PFSK-1 (cell line): ENCODE results near the gene WFS1.

ENCODE experiments used
- FOXP2 ChIP-seq: optimal IDR thresholded peaks from 2 replicates; pipeline ENCODE3; 2011; ENCODE audit warnings: borderline replicate concordance, control low read depth, inconsistent platforms; ENCODE audit not compliant: insufficient read depth; ENCODE audit errors: extremely low read length, extremely low read depth
- POLR2AphosphoS5 ChIP-seq: IDR thresholded peaks from 2 replicates; pipeline ENCODE4 v1.6.1; 2012; ENCODE audit warnings: low read depth, mild to moderate bottlenecking, control low read depth, low read length, moderate library complexity
- REST ChIP-seq, 2 experiments: IDR thresholded peaks; 2 replicates each; pipeline versions ENCODE4 v1.6.1 to v1.8.0; 2011 to 2012; ENCODE audit warnings: low read depth in 2 of 2, low read length in 2 of 2, control low read depth in 1 of 2, inconsistent platforms in 1 of 2, mild to moderate bottlenecking in 1 of 2, moderate library complexity in 1 of 2; ENCODE audit not compliant: insufficient read depth in 1 of 2
- SIN3A ChIP-seq: IDR thresholded peaks from 2 replicates; pipeline ENCODE4 v1.6.1; 2012; ENCODE audit warnings: mild to moderate bottlenecking, low read length, moderate library complexity, borderline replicate concordance; ENCODE audit not compliant: insufficient read depth
- TAF1 ChIP-seq: IDR thresholded peaks from 2 replicates; pipeline ENCODE4 v1.6.1; 2012; ENCODE audit warnings: low read length, control low read depth, borderline replicate concordance; ENCODE audit not compliant: insufficient read depth

The WFS1 gene

DNA sequence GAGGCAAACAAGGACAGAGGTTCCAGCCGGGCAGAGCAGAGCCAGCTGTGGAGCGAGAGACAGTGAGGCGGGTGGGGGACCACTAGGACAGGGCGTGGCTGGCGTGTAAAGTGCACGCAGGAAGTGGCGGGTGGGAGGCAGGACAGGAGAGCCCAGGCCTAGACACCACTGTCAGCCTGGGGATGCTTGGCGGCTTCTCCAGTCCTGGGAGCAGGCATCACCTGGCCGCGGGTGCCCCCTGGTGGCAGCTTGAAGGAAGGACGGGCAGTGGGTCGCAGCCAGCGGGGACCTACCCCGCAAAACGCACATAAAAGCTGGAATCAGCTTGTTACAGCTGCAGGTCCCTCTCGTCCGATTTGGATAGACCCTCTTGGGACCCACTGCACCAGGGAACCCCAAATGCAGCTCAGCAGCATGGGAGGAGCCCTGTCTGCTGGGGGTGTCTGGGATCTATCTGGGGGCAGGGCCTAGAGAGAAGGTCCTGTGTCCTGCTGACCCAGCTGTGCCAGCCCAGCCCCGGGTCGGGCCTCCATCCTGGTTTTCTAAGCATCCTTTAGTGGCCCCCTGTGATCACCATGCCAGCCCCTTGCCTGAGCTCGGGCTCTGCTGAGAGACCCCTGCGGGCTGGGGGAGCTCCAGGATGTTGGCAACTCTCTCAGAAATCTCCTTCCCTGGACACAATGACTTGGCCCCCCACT is 57.7 kb downstream of the WFS1 start:
- TF ChIP-seq REST (IDR thresholded peaks at IDR 0.05; ENCODE audit: insufficient read depth in 1 of 2, low read depth in 2 of 2, low read length in 2 of 2) = no peak
- TF ChIP-seq FOXP2 = no peak
- TF ChIP-seq POLR2AphosphoS5 = no peak
- no peak for TF ChIP-seq SIN3A
- no peak for TF ChIP-seq TAF1

DNA sequence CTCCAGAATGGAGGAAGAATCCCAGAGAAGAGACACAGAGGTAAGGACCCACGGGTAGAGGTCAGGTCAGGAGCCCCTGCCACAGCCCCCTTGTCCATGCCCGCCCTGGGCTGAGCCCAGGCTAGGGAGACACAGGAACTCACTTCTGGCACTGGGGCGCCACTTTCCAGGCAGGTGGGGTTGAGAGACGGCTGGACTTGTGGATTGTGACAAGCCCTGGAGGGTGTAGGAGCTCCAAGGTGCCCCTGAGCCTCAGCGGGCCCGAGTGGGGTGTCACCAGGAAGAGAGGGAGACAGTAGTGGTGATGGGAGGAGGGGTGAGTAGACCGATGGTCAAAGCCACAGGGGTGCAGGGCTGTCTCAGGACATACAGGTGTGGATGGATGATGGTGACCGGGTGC is 58.9 kb downstream of the WFS1 start:
- TF ChIP-seq SIN3A (no peak), TAF1 (no peak), FOXP2 (no peak), POLR2AphosphoS5 (no peak), REST (IDR thresholded peaks at IDR 0.05; ENCODE audit: insufficient read depth in 1 of 2, low read depth in 2 of 2, low read length in 2 of 2) (no peak)

- no peak for TF ChIP-seq POLR2AphosphoS5
- TF ChIP-seq SIN3A = no peak
- TF ChIP-seq REST (IDR thresholded peaks at IDR 0.05; ENCODE audit: insufficient read depth in 1 of 2, low read depth in 2 of 2, low read length in 2 of 2) = no peak
- no peak for TF ChIP-seq FOXP2
- no peak for TF ChIP-seq TAF1
Measured at GRCh38 chr4:6329478-6330383, 60.1 kb downstream of the WFS1 start.

DNA sequence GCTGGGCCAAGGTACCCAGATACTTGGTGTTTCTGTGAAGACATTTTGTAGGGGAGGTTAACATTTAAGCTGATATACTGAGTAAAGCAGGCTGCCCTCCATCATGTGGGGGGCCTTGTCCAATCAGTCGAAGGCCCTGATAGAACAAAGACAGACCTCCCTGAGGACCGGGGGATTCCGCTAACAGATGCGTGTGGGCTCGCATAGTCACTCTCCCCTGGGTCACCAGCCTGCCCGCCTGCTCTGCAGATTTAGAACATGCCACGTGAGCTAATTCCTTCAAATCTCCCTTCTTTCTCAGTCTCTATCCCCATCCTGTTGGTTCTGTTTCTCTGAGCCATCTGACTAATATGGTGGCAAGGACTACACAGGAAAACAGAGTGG is 60.7 kb downstream of the WFS1 start:
- TF ChIP-seq POLR2AphosphoS5 (no peak), FOXP2 (no peak), REST (IDR thresholded peaks at IDR 0.05; ENCODE audit: insufficient read depth in 1 of 2, low read depth in 2 of 2, low read length in 2 of 2) (no peak), TAF1 (no peak), SIN3A (no peak)
